Bone marrow (tissue), 2 donors: Measurements from ENCODE around the gene NUDT14.

Source experiments
- DNase-seq, 2 donors: peaks; one replicate each; lab custom pipeline; 2025; lab: John Stamatoyannopoulos, UW

The NUDT14 gene

DNA sequence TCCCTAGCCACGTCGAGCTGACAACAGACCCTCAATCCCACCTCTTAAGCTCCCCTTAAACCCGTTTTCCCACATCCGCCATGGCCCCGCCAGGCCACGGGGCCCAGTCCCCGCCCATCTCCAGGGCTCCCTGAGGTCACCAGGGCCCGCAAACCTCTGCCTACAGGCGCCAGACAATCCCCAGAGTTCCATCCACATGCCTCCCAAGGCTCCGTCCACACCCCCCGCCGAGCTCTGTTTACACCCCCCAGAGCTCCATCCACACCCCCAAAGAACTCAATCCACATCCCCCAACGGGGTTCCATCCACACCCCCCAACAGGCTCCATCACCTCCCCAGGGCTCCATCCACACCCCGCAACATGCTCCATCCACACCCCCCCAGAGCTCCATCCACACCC is 21.8 kb downstream of the NUDT14 start:
- DNase-seq, result no peak

DNA sequence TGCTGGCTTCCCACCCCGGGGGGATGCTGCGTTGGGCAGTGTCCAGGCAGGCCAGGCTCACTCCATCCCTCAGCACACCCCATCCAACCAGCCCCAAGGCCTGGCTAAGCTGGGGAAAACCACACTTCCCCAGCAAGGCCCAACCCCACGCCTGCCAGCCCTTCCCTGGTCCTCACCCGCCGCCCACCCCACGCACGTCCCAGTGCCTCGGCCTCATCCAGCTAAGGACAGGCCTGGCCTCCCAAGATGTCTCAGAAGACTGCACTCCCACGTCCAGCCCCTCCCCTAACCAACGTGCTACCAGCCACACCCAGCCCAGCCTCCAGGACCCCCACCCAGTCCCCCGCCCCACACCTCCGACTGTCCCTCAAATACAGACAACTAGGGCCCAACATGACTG is 22.3 kb downstream of the NUDT14 start:
- no peak for DNase-seq

DNA sequence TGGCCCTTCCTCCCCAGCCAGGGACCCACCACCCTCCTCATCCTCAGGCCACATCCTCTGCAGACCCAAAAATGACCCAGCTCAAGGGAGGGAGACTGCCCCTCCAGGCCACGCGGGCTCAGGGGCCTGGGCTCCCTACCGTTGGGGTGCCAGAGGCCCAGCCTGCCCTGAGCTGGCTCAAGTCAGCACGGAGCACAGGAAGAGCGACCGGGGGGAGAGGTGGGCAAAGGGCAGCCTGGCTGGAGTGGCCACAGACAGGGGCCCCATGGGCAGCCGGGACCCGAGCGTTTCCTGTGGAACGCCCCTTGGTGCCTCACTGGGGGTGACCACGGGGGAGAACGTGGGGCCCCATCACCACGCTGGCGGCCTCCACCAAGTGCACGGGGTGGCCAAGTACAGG is 23.2 kb downstream of the NUDT14 start:
- no peak for DNase-seq

GRCh38 chr14:105156414-105157375 is 24.4 kb downstream of the NUDT14 start:
- DNase-seq, result no peak

DNA sequence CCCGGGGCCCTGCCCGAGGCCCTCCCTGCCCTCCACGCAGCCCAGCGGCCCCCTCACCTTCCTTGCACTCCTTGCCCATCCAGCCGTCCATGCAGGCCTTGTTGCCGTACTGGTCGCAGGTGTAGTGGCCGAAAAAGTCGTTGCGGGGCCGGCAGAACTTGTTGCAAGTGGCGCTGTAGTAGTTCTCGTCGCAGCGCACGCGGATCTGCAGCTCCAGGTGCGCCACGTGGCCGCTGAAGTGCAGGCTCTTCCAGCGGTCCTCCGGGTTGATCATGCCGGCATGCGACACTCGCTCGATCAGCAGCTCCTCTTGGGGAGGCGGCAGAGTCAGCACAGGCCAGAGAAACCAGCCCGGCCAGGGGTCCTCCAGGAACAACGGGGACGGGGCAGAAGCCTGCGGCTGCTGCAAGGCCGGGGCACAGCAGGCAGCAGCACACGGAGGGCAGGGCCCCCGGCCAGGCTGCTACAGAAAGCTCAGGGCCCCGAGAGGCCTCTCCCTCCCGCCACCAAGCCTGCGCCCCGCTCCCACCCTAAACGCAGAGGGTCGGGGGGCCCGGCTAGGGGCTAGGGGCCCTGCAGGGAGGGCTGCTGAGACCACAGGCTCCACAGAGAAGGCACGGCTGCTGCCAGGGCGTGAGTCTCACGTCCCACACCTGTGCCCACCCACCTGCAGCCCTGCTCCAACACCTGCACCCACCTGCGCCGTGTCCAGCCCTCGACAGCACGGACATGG is 25.3 kb downstream of the NUDT14 start:
- DNase-seq, result no peak

- no peak for DNase-seq
Observed at GRCh38 chr14:105155071-105155651, 26.0 kb downstream of the NUDT14 start.

DNA sequence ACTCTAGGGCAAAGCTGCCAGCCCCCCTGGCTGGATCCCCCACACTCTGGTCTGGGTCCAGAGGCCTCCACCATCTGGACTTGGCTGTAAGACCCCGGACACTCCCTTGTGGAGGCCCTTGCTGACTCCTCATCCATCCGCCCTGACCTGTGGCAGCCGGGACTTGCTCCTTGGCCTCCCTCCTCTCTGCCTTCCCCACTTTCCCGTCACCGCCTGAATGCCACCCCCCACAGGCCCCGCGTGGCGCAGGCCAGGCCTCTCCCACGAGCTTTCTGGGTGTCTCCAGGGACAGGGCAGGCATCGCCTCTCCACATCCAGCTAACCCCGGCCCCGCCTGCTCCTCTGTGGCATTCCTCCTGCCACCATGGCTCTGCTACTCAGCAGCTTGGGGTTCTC is 26.6 kb downstream of the NUDT14 start:
- no peak for DNase-seq

DNA sequence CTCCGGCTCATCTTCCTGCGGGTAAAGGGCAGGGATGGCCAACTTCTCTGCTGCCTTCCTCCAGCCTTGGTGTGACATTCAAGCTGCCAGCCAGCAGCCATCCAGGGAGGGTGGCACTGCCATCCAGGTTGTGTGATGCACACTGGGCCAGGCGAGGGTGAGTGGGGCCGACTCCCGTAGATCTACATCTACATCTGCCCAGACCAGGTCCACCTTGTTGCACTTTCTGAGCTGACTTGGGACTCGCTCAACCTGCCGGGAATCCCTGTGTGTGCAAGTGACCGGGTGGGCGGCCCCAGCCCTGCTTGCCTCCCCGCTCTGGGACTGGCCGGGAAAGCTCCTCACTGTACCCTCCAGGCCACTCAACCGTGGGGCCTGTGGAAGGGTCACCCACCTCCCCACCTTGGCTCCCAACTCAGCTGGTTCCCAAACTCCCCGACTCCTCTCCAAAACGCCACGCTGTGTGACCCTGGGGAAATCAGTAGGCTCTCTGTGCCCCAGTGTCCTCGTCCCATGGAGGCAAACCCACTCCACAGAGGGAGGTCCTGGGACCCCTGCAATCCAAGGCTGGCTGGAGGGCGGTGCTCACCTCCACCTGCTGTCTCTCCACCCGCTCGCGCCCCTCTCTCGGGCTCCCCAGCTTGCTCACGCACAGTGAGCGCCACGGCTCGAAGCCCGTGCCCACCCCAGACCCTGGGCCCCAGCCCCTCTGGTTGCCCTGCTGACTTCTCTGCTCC is 27.2 kb downstream of the NUDT14 start:
- no peak for DNase-seq

DNA sequence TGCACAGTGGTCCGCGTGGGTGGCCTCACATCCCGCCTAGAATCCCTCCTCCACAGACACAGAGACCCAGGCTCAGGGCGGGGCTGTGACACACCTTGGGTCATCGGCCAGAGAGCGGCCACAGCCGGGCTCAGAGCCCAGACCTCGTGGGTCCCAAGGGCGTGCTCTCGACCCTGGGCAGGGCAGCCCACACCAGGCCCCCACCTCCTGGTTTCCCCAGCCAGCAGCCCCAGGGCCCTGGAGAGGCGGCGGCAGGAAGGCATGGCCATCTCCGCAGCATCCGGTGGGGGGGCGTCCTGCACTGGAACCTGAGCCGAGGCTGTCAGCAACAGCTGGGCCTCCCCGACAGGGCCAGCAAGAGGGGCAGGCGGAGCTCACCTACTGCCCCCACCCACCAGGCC is 27.8 kb downstream of the NUDT14 start:
- DNase-seq, result no peak

- DNase-seq, result no peak
Observed at GRCh38 chr14:105152794-105153241, 28.3 kb downstream of the NUDT14 start.

- DNase-seq, result no peak
Observed at GRCh38 chr14:105151838-105152793, 29.0 kb downstream of the NUDT14 start.

DNA sequence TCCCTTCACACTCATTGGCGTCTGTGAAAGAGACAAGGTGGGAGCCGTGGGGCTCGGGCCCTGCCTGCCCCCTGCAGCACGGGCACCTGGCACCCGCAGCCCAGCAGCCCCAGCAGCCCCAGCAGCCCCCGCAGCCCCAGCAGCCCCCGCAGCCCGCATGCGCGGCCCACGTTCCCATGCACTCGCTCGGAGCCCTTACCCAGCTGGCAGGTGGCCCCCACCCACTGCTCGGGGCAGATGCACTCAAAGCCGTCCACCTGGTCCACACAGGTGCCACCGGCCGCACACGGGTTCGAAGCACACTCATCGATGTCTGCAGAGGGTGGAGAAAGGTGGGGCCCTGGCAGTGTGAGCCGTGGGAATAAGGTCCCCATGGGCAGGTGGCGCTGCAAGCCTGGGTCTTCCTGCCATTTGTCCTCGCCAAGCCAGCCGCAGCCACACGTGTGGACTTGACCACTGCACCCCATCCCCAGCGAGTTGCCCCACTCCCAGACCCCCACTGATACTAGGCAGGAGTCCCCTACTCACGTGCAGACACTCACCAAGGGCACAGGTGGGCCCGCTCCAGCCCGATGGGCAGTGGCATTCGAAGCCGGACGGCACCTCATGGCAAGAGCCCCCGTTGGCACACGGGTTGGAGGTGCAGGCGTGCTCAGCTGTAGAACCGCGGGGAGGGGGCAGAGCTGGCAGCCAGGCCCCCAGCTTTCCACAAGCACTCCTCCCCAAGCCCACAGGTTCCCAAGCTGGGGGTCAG is 29.9 kb downstream of the NUDT14 start:
- DNase-seq, result no peak

DNA sequence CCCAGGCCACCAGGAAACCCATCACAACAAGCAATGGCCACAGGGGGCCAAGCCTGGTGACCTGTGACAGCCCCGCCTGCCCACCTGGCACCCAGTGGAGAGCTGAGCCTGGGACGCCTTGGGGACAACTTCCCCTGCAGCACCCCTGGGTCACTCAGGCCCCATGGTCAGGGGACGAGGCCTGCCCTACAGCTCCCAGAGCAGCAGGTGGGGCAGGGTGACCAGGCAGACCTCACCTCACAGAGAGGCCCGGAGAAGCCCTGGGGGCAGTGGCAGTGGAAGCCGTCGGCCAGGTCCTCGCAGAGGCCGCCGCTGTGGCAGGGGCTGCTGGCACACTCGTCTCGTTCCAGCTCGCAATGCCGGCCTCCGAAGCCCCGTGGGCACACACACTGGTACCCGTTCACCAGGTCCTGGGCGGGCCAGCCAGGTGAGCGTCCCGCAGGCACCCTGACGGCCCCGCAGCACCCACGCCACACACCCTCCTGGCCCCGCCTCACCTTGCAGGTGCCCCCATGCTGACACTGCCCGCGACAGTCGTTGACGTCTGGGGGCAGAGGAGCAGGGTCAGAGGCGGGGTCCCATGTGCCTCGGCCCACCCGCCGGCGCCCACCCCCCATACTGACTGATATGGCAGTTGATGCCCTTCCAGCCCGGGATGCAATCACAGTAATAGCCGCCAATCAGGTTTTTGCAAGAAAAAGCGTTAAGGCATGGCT is 30.6 kb downstream of the NUDT14 start:
- no peak for DNase-seq

GRCh38 chr14:105150026-105150367 is 31.1 kb downstream of the NUDT14 start:
- DNase-seq, result no peak

- DNase-seq, result no peak
Observed at GRCh38 chr14:105149146-105149781, 31.8 kb downstream of the NUDT14 start.

DNA sequence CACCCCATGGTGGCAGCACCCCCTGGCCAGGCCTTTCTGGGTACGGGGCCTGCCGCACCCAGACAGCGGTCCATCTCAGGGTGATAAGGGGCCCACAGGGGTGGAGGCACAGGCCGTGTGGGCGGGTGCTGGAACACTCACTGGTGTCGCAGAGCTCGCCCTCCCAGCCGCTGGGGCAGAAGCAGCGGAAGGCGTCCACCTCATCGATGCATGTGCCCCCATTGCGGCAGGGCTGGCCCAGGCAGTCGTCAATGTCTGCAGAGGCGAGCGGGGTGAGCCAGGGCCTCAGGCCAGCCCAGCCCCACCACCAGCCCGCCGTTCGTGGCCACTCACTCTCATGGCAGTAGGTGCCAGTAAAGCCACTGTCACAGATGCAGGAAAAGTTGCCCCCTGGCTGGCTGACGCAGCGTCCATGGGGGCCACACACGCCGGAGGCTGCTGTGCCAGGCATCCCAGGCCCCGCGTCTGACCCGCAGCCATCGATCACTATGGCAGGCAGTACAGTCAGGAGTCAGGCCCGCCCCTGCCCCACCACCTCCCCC is 32.4 kb downstream of the NUDT14 start:
- no peak for DNase-seq

- no peak for DNase-seq
Observed at GRCh38 chr14:105147671-105148603, 33.2 kb downstream of the NUDT14 start.
